Gastroesophageal sphincter (tissue), 3 donors: ENCODE results near the gene PTPN21.

Source experiments
- CTCF ChIP-seq, 4 experiments: fragments of 200-600 bp in 2 of 4; fragments of 450-650 bp in 2 of 4; sonication (generic) in 1 of 4; IDR thresholded peaks; one replicate each; pipeline ENCODE4 v1.5.1; 2017 to 2019; ENCODE audit warnings: antibody characterized with exemption in 4 of 4, mild to moderate bottlenecking in 2 of 4, moderate library complexity in 2 of 4
- EP300 ChIP-seq: sonication (generic); formaldehyde crosslinking; IDR thresholded peaks from one replicate; pipeline ENCODE4 v1.6.1; 2017; ENCODE audit warnings: antibody characterized with exemption, mild to moderate bottlenecking
- POLR2A ChIP-seq, 2 donors: fragments of 450-650 bp; IDR thresholded peaks; one replicate each; pipeline ENCODE4 v1.6.1; 2017; ENCODE audit warnings: antibody characterized with exemption in 2 of 2, mild to moderate bottlenecking in 2 of 2, moderate library complexity in 1 of 2

- TF ChIP-seq EP300, result no peak
- no peak for TF ChIP-seq CTCF (IDR thresholded peaks at IDR 0.05)
- TF ChIP-seq POLR2A (IDR thresholded peaks at IDR 0.05), result no peak
These were observed 128.5 kb downstream of the PTPN21 start for GRCh38 chr14:88426271-88426670.
